A673 (cell line): ENCODE data around the gene LRRC3.

ENCODE experiments used
- EZH2 ChIP-seq: fragments of 200-600 bp; sonication (generic); IDR thresholded peaks from 2 replicates; pipeline ENCODE4 v1.6.1; 2017; ENCODE audit warnings: borderline replicate concordance, low read depth, mild to moderate bottlenecking, mixed read lengths, antibody characterized with exemption, low read length; ENCODE audit not compliant: poor library complexity, severe bottlenecking
- TF ChIP-seq, protein P1 (sequence below): fragments of 300-800, 200-600 bp; sonication (generic); conservative IDR thresholded peaks from 2 replicates; pipeline ENCODE4 v1.5.1; 2017; ENCODE audit warnings: low read depth, mild to moderate bottlenecking, antibody characterized with exemption, low read length, moderate library complexity, mixed read lengths

DNA sequence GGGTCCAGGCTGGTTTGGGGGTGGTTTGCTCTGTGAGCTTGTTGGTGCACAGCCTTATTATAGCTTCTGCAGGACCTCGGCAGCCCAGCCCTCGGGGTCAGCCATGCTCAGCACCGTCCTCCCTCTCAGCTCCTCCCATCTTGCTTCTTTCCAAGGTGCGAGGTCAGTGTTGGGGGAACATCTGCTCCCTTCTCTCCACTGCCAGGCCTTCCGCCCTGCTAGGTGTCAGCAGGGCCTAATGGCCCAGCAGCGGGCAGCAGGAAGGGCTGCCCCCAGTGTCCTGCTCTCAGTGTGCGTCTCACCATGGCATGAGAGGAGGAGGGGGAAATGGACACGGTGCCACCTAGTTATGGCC, 36.5 kb upstream of the LRRC3 start:
- TF ChIP-seq, protein P1, sequence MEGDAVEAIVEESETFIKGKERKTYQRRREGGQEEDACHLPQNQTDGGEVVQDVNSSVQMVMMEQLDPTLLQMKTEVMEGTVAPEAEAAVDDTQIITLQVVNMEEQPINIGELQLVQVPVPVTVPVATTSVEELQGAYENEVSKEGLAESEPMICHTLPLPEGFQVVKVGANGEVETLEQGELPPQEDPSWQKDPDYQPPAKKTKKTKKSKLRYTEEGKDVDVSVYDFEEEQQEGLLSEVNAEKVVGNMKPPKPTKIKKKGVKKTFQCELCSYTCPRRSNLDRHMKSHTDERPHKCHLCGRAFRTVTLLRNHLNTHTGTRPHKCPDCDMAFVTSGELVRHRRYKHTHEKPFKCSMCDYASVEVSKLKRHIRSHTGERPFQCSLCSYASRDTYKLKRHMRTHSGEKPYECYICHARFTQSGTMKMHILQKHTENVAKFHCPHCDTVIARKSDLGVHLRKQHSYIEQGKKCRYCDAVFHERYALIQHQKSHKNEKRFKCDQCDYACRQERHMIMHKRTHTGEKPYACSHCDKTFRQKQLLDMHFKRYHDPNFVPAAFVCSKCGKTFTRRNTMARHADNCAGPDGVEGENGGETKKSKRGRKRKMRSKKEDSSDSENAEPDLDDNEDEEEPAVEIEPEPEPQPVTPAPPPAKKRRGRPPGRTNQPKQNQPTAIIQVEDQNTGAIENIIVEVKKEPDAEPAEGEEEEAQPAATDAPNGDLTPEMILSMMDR: no peak
- no peak for TF ChIP-seq EZH2
